Activated naive CD4-positive, alpha-beta T cell treated with anti-CD3 and anti-CD28 coated beads for 36 hours (primary cell): ENCODE data around the gene PNMA6F. TPM values are rescaled to one million over a fixed set of nuclear protein-coding genes. Genes with fewer than 3 reads are reported as not detected.
A peak's percentile ranks its signal among the peaks of the same experiment; 100 is the strongest.
"Not testable (repeated sequence)": the region's sequence is repeated elsewhere in the genome, so short reads cannot be mapped to it uniquely, and the experiment has no call there.

Experiments used
- CTCF ChIA-PET: fragments of 350-600 bp; sonication (Branson Sonifier 250); formaldehyde crosslinking; loops from one replicate; lab custom pipeline; 2021; ENCODE audit warnings: antibody characterized with exemption; lab: Charles Lee
- DNase-seq: peaks from one replicate; pipeline ENCODE4 v3.0.0-alpha.2; 2020
- H3K27ac Mint-ChIP-seq: one replicate; pipeline ENCODE4 v1.8.0; 2021; ENCODE audit warnings: mild to moderate bottlenecking, mixed read lengths
- H3K27me3 Mint-ChIP-seq: one replicate; pipeline ENCODE4 v1.8.0; 2021; ENCODE audit warnings: low read depth, mixed read lengths
- H3K36me3 Mint-ChIP-seq: one replicate; pipeline ENCODE4 v1.8.0; 2021; ENCODE audit warnings: low read depth, mixed read lengths
- H3K4me1 Mint-ChIP-seq: one replicate; pipeline ENCODE4 v1.8.0; 2021; ENCODE audit warnings: low read depth, mixed read lengths
- H3K4me3 Mint-ChIP-seq: one replicate; pipeline ENCODE4 v1.8.0; 2021; ENCODE audit warnings: mild to moderate bottlenecking, moderate library complexity, mixed read lengths
- H3K9me3 Mint-ChIP-seq: one replicate; pipeline ENCODE4 v1.8.0; 2021; ENCODE audit warnings: mixed read lengths
- intact Hi-C: fragments of 100-400 bp; cut with micrococcal nuclease; formaldehyde crosslinking; loops from one replicate; pipeline ENCODE4 v1.15.1; 2023
- total RNA-seq, 2 experiments: library from RNA; stranded (reverse); gene quantifications; one replicate each; pipeline ENCODE4 v1.2.3, GENCODE V29; 2021

The PNMA6F gene
- total RNA-seq, 2 experiments from 2014 or later, result not detected

- peaks cover 34% of the 10 kb centered on the region for H3K4me1 Mint-ChIP-seq
- peaks cover 9% of the 10 kb centered on the region for H3K36me3 Mint-ChIP-seq
- H3K4me3 Mint-ChIP-seq, result peak overlapping the region; percentile 82
- H3K27ac Mint-ChIP-seq, result no peak overlapping the region
- H3K27me3 Mint-ChIP-seq, result no peaks in the 10 kb centered on the region
- intact Hi-C loops, result loop anchor here (5.0 to 10.0 kb wide), 4 partner anchors 79 to 762 kb away; partner anchors contain the start of genes CETN2, MECP2, NSDHL and ZFP92
- no peak for DNase-seq
- H3K9me3 Mint-ChIP-seq, result no peaks in the 10 kb centered on the region
- CTCF ChIA-PET, result no interaction called here
These were observed 11.7 kb upstream of the PNMA6F start for GRCh38 chrX:153333266-153333665.

DNA sequence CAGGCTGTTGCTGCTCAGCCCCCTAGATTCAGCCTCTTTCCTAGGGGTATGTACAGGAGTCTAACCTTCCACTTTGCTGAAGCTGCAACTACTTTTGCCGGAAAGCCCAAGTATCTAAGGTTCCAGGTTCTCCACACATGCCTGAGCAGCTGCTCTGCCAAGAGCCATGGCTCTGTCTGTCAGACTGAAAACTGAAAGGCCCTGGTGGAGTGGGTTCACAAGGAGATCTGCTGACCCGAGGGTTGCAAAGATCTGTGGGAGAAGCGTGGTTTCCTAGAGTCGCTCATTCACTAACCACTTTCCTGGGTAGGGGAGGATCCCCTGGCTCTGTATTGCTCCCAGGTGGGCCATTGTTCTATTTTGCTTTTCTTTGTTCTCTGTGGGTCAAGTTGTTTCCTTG lies 6.0 kb upstream of the PNMA6F start:
- no peaks in the 10 kb centered on the region for H3K27me3 Mint-ChIP-seq
- CTCF ChIA-PET, result no interaction called here
- H3K4me3 Mint-ChIP-seq, result no peak overlapping the region
- H3K27ac Mint-ChIP-seq, result no peak overlapping the region
- peaks cover 9% of the 10 kb centered on the region for H3K4me1 Mint-ChIP-seq
- no peaks in the 10 kb centered on the region for H3K9me3 Mint-ChIP-seq
- H3K36me3 Mint-ChIP-seq, result no peaks in the 10 kb centered on the region
- intact Hi-C loops, result no loop called here
- DNase-seq, result no peak

DNA sequence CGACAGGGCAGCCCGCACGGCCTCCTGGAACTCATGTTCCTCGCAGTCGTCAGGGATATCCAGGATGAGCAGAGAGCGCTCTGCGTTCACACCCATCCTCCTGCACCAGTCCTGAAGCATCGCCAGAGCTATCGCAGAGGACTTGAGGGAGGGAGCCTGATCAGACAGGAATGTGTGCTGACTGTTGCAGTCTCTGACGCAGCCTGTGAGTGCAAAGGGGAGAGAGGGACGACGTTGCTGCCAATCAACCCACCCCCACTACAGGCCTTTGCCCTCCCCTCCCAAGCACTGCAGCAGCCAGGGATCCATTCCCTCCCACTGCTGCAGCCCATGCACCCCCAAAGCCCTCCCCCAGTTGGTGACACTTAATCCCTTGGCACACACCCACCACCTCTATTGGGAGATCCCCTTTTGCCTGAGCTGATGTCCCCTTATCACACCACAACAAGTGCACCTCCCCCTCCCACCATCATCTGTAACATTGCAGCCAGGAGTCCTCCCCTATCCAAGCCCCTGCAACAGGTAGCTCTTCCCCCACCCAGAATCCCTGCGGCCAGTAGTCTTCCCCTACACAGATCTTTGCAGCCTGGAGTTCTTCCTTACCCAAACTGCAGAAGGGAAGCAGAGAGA lies 897 bp downstream of the PNMA6F start:
- DNase-seq, result no peak
- intact Hi-C loops, result no loop called here
- H3K9me3 Mint-ChIP-seq, result no peaks in the 10 kb centered on the region
- no peak overlapping the region for H3K4me3 Mint-ChIP-seq
- CTCF ChIA-PET, result no interaction called here
- no peak overlapping the region for H3K27ac Mint-ChIP-seq
- H3K36me3 Mint-ChIP-seq, result no peaks in the 10 kb centered on the region
- no peaks in the 10 kb centered on the region for H3K27me3 Mint-ChIP-seq
- peaks cover 9% of the 10 kb centered on the region for H3K4me1 Mint-ChIP-seq

- intact Hi-C loops, H3K4me3 Mint-ChIP-seq, H3K27me3 Mint-ChIP-seq, CTCF ChIA-PET, H3K36me3 Mint-ChIP-seq, DNase-seq, H3K27ac Mint-ChIP-seq, H3K9me3 Mint-ChIP-seq, H3K4me1 Mint-ChIP-seq: not testable (repeated sequence)
These were observed 1.5 kb downstream of the PNMA6F start for GRCh38 chrX:153320047-153320443.

GRCh38 chrX:153319295-153320046 lies 2.1 kb downstream of the PNMA6F start:
- DNase-seq, result no peak
- H3K4me3 Mint-ChIP-seq, result no peak overlapping the region
- H3K9me3 Mint-ChIP-seq, result no peaks in the 10 kb centered on the region
- H3K4me1 Mint-ChIP-seq, result peaks cover 6% of the 10 kb centered on the region
- intact Hi-C loops, result loop anchor here (5.0 kb wide), 1 partner anchor 257 kb away; no protein-coding TSS in a partner anchor
- no peaks in the 10 kb centered on the region for H3K36me3 Mint-ChIP-seq
- no peak overlapping the region for H3K27ac Mint-ChIP-seq
- no peaks in the 10 kb centered on the region for H3K27me3 Mint-ChIP-seq
- CTCF ChIA-PET, result no interaction called here

- Mint-ChIP-seq H3K4me1 (peaks cover 1% of the 10 kb centered on the region), H3K36me3 (no peaks in the 10 kb centered on the region), H3K27ac (no peak overlapping the region), H3K9me3 (no peaks in the 10 kb centered on the region), H3K27me3 (no peaks in the 10 kb centered on the region), H3K4me3 (no peak overlapping the region)
- CTCF ChIA-PET, result no interaction called here
- DNase-seq, result no peak
- intact Hi-C loops, result loop anchor here (5.0 kb wide), 1 partner anchor 257 kb away; no protein-coding TSS in a partner anchor
These were observed 2.8 kb downstream of the PNMA6F start for GRCh38 chrX:153318811-153319210.

DNA sequence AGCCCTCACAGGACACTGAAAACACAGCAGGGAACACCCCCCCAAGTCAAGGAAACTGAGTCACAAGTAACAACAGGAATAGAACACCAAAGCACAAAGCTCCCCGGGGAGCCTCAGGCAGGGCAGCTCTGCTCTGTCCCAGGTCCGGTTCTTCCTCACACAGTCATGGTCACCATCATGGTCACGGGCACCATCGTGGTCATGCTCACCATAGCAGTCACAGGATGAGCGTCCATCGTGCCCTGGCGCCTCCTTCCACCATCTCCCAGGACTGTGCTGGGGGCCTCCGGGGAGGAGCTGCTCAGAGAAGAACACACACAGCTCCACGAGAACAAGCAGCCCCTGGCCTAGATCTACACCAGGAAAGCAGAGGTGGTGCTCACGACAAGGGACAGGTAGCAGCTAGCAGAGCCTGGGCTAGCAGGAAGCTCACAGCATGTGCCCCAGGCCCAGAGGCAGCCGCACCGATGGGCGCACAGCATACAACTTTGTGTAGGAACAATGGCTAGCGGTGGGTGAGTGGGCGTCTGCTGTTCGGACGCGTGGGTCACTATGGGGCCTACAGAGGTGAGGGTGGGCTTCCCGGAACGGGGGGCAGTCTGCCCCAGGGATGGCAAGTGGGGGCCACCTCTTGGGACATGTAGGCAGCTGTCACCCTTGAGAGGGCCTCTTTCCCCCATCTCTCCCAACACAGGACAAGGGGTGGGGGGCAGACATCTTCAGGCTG lies 3.4 kb downstream of the PNMA6F start:
- no peak overlapping the region for H3K27ac Mint-ChIP-seq
- no peaks in the 10 kb centered on the region for H3K4me1 Mint-ChIP-seq
- CTCF ChIA-PET, result no interaction called here
- no peaks in the 10 kb centered on the region for H3K36me3 Mint-ChIP-seq
- intact Hi-C loops, result loop anchor here (5.0 kb wide), 1 partner anchor 256 kb away; no protein-coding TSS in a partner anchor
- no peak overlapping the region for H3K4me3 Mint-ChIP-seq
- no peaks in the 10 kb centered on the region for H3K9me3 Mint-ChIP-seq
- no peaks in the 10 kb centered on the region for H3K27me3 Mint-ChIP-seq
- no peak for DNase-seq

DNA sequence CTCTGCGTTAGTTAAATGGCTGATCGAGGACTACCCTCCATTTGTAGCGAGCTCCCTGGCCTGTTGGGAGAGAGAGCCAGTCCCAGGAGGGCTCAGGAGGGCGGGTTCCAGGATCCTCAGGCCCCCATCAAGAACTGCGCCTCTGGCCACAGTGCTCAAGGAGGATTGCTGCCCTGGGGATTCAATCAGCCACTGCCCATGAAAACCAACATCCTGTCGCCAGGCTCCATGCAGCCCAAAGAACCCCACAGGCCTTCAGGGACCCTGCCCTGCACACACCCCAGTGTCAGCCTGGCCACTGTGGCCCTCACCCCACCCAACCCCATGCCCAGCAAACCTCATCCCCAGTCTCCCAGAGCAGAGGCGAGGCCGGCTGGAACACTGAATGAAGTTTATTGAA lies 4.3 kb downstream of the PNMA6F start:
- intact Hi-C loops, result loop anchor here (5.0 kb wide), 1 partner anchor 255 kb away; no protein-coding TSS in a partner anchor
- Mint-ChIP-seq H3K27ac (no peak overlapping the region), H3K36me3 (no peaks in the 10 kb centered on the region), H3K4me3 (no peak overlapping the region), H3K27me3 (no peaks in the 10 kb centered on the region), H3K9me3 (no peaks in the 10 kb centered on the region), H3K4me1 (no peaks in the 10 kb centered on the region)
- DNase-seq, result no peak
- CTCF ChIA-PET, result no interaction called here

DNA sequence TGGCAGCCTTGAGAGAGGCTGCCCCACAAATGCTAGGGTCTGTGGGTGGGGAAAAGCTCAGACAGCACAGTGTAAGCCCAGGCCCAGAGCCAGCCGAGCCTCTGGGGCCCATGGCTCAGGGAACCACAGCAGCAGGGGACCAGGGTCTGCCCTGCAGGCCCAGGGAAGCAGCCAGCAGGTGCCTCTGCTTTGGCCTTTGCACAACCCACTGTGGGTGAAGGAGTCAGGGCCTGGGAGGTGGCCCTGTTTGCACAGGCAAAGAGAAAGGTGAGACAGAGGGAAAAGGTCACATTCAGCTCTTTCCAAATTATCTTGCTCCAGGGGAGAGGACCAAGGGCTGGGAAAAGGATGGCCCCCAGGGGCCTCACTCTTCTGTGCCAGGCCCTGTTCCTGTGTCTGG lies 8.7 kb downstream of the PNMA6F start:
- no peak overlapping the region for H3K27ac Mint-ChIP-seq
- no peak overlapping the region for H3K4me3 Mint-ChIP-seq
- intact Hi-C loops, result no loop called here
- CTCF ChIA-PET, result no interaction called here
- no peaks in the 10 kb centered on the region for H3K36me3 Mint-ChIP-seq
- no peaks in the 10 kb centered on the region for H3K27me3 Mint-ChIP-seq
- DNase-seq, result no peak
- H3K9me3 Mint-ChIP-seq, result no peaks in the 10 kb centered on the region
- no peaks in the 10 kb centered on the region for H3K4me1 Mint-ChIP-seq

DNA sequence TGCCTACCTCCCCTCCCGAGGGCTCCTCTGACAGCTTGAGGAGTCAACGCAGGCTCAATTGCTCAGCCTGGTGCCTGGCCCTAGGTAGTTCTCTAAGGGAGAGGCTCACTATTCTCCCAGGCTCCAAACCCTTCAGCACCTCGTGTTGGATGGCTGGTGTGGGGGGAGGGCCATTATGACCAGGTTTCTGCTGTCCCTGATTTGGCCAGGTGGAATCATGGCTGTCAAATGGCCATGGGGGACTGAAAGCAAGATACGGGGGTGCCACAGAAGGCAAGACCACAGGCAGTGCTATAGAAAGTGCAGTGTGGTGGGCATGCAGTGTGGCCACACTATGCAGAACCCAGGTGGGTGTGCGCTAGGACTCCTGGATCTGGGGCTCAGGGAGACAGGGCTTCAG lies 9.5 kb downstream of the PNMA6F start:
- no peak overlapping the region for H3K4me3 Mint-ChIP-seq
- intact Hi-C loops, result no loop called here
- no peaks in the 10 kb centered on the region for H3K9me3 Mint-ChIP-seq
- DNase-seq, result no peak
- no peaks in the 10 kb centered on the region for H3K27me3 Mint-ChIP-seq
- no peaks in the 10 kb centered on the region for H3K36me3 Mint-ChIP-seq
- H3K4me1 Mint-ChIP-seq, result no peaks in the 10 kb centered on the region
- H3K27ac Mint-ChIP-seq, result no peak overlapping the region
- CTCF ChIA-PET, result no interaction called here

- CTCF ChIA-PET, result no interaction called here
These were observed 10.7 kb downstream of the PNMA6F start for GRCh38 chrX:153310901-153311300.

GRCh38 chrX:153307276-153308178 lies 14.0 kb downstream of the PNMA6F start:
- CTCF ChIA-PET, result no interaction called here
- intact Hi-C loops, result no loop called here
- Mint-ChIP-seq H3K4me1 (no peaks in the 10 kb centered on the region), H3K9me3 (no peaks in the 10 kb centered on the region), H3K36me3 (no peaks in the 10 kb centered on the region), H3K27me3 (no peaks in the 10 kb centered on the region), H3K4me3 (no peak overlapping the region), H3K27ac (no peak overlapping the region)
- DNase-seq, result no peak

More at GRCh38 chrX:153310901-153311300, 10.7 kb downstream of the PNMA6F start:
- Mint-ChIP-seq H3K36me3 (no peaks in the 10 kb centered on the region), H3K27ac (no peak overlapping the region), H3K4me1 (no peaks in the 10 kb centered on the region), H3K9me3 (no peaks in the 10 kb centered on the region), H3K27me3 (no peaks in the 10 kb centered on the region), H3K4me3 (no peak overlapping the region)
- intact Hi-C loops, result no loop called here
- DNase-seq, result no peak
